Eye (tissue), 1 donor: ENCODE data around the gene PAX9.
A peak's percentile ranks its signal among the peaks of the same experiment; 100 is the strongest.

Experiments used
- DNase-seq: peaks from one replicate; pipeline ENCODE4 v3.0.0-alpha.2; 2015

PAX9 gene

GRCh38 chr14:36656687-36657398, 4.8 kb upstream of the PAX9 start:
- DNase-seq = peak; percentile 63

- DNase-seq = peak; percentile 73
Measured at GRCh38 chr14:36657399-36658122, 4.1 kb upstream of the PAX9 start.

GRCh38 chr14:36658123-36659009, 3.3 kb upstream of the PAX9 start:
- DNase-seq = peak; percentile 48

- DNase-seq = peak; percentile 56
Measured at GRCh38 chr14:36659010-36659821, 2.4 kb upstream of the PAX9 start.

- DNase-seq = peak; percentile 37
Measured at GRCh38 chr14:36659822-36660735, 1.6 kb upstream of the PAX9 start.

- peak; percentile 53 for DNase-seq
Measured at GRCh38 chr14:36660736-36661505, 739 bp upstream of the PAX9 start.

GRCh38 chr14:36662258-36662542, 540 bp downstream of the PAX9 start:
- DNase-seq = peak; percentile 62

GRCh38 chr14:36662543-36663403, 1.1 kb downstream of the PAX9 start:
- peak; percentile 70 for DNase-seq

- DNase-seq = peak; percentile 65
Measured at GRCh38 chr14:36663404-36664321, 2.0 kb downstream of the PAX9 start.

- DNase-seq = peak; percentile 17
Measured at GRCh38 chr14:36664322-36665193, 2.9 kb downstream of the PAX9 start.

- DNase-seq = peak; percentile 32
Measured at GRCh38 chr14:36665887-36666415, 4.3 kb downstream of the PAX9 start.

- DNase-seq = peak; percentile 50
Measured at GRCh38 chr14:36666416-36667206, 5.0 kb downstream of the PAX9 start.

- DNase-seq = no peak
Measured at GRCh38 chr14:36667679-36668078, 6.0 kb downstream of the PAX9 start.

- no peak for DNase-seq
Measured at GRCh38 chr14:36671149-36671548, 9.5 kb downstream of the PAX9 start.

GRCh38 chr14:36672095-36672494, 10.4 kb downstream of the PAX9 start:
- no peak for DNase-seq

GRCh38 chr14:36674659-36675058, 13.0 kb downstream of the PAX9 start:
- DNase-seq = no peak
